C4-2B (cell line): ENCODE measurements around the gene ANKIB1.

Experiments
- H3K27ac ChIP-seq: fragments of 450-650 bp; 2 replicates; pipeline ENCODE4 v1.5.1; 2017
- ZFX ChIP-seq: fragments of 450-650 bp; IDR thresholded peaks from 2 replicates; pipeline ENCODE4 v1.6.1; 2017
- TF ChIP-seq, protein P1 (sequence below): fragments of 450-650 bp; conservative IDR thresholded peaks from 2 replicates; pipeline ENCODE4 v1.5.1; 2017; ENCODE audit warnings: mild to moderate bottlenecking

The ANKIB1 gene, protein sequence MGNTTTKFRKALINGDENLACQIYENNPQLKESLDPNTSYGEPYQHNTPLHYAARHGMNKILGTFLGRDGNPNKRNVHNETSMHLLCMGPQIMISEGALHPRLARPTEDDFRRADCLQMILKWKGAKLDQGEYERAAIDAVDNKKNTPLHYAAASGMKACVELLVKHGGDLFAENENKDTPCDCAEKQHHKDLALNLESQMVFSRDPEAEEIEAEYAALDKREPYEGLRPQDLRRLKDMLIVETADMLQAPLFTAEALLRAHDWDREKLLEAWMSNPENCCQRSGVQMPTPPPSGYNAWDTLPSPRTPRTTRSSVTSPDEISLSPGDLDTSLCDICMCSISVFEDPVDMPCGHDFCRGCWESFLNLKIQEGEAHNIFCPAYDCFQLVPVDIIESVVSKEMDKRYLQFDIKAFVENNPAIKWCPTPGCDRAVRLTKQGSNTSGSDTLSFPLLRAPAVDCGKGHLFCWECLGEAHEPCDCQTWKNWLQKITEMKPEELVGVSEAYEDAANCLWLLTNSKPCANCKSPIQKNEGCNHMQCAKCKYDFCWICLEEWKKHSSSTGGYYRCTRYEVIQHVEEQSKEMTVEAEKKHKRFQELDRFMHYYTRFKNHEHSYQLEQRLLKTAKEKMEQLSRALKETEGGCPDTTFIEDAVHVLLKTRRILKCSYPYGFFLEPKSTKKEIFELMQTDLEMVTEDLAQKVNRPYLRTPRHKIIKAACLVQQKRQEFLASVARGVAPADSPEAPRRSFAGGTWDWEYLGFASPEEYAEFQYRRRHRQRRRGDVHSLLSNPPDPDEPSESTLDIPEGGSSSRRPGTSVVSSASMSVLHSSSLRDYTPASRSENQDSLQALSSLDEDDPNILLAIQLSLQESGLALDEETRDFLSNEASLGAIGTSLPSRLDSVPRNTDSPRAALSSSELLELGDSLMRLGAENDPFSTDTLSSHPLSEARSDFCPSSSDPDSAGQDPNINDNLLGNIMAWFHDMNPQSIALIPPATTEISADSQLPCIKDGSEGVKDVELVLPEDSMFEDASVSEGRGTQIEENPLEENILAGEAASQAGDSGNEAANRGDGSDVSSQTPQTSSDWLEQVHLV

DNA sequence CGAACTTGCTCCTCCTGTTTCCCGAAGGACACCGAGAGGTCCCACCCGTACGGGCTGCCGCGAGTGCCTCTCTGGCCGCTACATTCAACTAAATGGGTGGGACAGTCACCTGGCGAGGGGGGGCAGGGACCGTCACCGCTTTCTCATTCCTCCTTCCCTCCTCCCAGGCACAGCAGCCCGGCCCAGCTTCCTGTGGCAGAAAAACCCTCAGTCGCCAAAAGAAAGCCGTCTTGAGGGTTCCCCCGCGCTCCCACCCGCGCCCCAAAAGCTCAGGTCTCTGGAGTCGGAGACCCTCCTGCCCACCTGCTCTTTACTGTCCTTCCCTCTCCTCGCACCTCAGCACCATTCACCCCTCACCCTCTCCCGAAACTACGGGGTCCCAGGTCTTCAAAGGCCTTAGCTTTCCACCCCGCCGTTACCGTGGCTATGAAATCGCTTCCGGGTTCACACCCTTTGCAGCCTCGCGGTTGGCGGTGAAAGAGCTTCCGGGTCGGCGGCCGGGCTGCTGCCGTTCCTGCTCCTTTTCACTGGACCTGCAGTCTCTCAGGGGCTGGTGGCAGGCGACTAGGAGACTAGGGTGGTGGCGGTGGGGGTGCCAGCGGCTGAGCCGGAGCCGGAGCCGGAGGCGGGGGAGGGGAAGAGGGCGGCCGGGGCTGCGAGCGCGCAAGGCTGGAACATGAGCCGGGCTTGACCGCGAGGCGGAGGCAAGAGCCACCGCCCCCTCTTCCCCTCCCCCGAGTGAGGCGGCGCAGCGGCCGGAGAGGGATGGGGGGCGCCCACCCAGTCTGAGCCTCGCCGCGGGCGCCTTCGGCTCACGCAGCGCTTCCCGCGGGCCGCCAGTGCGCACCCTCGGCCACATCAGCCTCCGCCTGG, at the start of gene ANKIB1, which contains the start of gene KRIT1:
TSS of gene ANKIB1 (plus strand) at position 488 of the 873 bp plus-strand sequence. CDS start 49,005 bp downstream, outside the sequence.
TSS of gene KRIT1 (minus strand) at position 428 of the 873 bp plus-strand sequence. CDS start 3,779 bp downstream, outside the sequence.
- TF ChIP-seq, protein P1, sequence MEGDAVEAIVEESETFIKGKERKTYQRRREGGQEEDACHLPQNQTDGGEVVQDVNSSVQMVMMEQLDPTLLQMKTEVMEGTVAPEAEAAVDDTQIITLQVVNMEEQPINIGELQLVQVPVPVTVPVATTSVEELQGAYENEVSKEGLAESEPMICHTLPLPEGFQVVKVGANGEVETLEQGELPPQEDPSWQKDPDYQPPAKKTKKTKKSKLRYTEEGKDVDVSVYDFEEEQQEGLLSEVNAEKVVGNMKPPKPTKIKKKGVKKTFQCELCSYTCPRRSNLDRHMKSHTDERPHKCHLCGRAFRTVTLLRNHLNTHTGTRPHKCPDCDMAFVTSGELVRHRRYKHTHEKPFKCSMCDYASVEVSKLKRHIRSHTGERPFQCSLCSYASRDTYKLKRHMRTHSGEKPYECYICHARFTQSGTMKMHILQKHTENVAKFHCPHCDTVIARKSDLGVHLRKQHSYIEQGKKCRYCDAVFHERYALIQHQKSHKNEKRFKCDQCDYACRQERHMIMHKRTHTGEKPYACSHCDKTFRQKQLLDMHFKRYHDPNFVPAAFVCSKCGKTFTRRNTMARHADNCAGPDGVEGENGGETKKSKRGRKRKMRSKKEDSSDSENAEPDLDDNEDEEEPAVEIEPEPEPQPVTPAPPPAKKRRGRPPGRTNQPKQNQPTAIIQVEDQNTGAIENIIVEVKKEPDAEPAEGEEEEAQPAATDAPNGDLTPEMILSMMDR, result no peak; the same call in 1 of the 2 replicates
- peak; percentile 88 for TF ChIP-seq ZFX
- H3K27ac ChIP-seq, result peak within 1 kb of the TSS; percentile 82

DNA sequence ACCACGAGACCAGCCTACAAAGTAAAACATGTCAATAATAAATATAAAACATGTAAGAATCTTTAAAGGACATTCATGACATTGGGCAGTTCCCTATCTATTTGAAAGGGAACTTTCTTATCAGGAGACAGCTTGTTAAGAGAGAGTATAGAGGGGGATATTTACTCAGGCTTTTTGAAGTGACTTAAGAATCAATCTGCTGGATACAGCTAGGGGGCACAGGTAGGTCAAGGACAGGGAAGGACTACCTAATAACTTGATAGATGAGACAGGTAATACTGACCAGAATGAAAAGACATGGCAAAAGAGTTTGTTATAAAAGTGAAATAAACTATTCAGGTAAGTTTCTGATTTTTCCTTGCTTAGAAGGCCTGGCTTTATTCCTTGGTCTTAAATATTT, 45.0 kb upstream of the ANKIB1 start:
- H3K27ac ChIP-seq, result no peak overlapping the region
- TF ChIP-seq ZFX, result no peak
- TF ChIP-seq, protein P1, result peak; percentile 21

DNA sequence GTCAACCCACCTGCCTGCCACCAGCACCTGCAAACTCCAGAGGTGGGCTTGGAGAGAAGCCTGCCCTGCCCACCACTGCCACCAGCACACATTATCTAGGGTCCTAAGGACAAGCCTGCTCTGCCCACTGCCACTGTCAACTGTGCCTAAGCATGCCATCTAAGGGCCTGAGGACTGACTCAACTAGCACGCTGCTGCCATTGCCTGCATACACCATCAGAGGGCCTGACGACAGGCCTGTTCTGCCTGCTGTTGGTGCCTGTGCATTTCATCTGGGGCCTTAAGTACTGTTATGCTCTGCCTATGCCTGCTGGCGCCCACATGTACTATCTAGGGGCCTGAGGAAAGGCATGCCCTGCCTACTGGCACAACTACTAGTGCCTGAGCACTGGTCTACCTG, 39.8 kb upstream of the ANKIB1 start:
- no peak overlapping the region for H3K27ac ChIP-seq
- TF ChIP-seq, protein P1, result no peak
- no peak for TF ChIP-seq ZFX

DNA sequence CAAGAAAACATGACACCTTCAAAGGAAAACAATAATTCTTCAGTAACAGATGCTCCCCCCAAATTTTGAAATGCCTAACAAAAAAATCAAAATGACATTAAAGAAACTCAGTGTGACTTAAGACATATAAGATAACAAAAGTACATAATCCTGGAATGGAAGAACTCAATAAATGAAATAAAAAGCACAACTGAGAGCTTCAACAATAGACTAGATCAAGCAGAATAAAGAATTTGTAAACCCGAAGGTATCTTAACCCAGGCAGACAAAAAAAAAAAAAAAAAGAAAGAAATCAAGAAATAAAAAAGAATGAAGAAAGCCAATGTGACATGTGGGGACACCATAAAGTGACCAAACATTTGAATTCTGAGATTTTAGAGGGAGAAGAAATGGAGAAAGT, 39.1 kb upstream of the ANKIB1 start:
- no peak for TF ChIP-seq ZFX
- TF ChIP-seq, protein P1, result no peak
- H3K27ac ChIP-seq, result no peak overlapping the region

DNA sequence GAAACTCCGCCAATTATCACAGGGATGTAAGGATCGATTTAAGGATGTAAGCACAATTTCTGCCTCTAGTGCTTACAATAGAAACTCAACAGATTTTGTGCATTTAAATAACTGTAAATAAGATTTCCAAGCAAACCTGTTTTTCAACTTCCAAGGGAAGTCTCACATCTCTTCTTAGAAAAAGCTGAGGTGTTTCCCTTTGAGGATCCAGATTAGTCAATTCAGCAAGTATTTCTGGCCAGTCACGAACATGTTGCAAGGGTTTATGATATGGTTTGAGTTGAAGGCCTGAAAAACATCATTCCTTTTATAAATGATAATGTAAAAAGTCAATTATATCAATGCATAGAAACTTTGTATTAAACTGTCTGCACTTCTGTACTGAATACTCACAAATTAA, 24.0 kb upstream of the ANKIB1 start:
- H3K27ac ChIP-seq, result no peak overlapping the region
- no peak for TF ChIP-seq ZFX
- TF ChIP-seq, protein P1, result no peak

DNA sequence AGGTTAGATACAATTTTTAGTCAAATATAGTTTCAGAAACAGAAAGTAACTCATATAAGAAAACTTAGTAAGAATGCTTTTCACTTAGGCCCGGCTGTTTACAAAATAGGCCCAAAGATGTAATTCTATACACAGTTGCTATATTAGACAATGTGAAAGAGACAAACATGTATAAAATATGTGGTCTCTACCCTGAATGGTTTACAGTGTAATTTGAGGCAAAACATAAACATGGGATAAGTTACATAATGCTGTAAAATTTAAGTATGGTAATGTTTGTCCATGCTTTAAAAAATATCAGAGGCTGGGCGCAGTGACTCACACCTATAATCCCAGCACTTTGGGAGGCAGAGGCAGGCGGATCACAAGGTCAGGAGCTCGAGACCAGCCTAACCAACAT, 18.8 kb upstream of the ANKIB1 start:
- TF ChIP-seq, protein P1, result no peak
- no peak for TF ChIP-seq ZFX
- H3K27ac ChIP-seq, result no peak overlapping the region
